Pulmonary artery endothelial cell (primary cell): ENCODE results near the gene GORASP2. TPM values are rescaled to one million over a fixed set of nuclear protein-coding genes. Genes with fewer than 3 reads are reported as not detected.

Experiments
- DNase-seq: peaks from one replicate; pipeline ENCODE4 v3.0.0-alpha.2; 2011; ENCODE audit warnings: low read depth, low spot score
- total RNA-seq: library from RNA; depleted of rRNA; stranded (reverse); fragments of >200 nt; gene quantifications from 2 replicates; pipeline ENCODE4 v1.2.3, GENCODE V29; 2014

The GORASP2 gene
- total RNA-seq, 1 donor from 2014 or later, result 36.8 TPM

GRCh38 chr2:170965446-170966225 is 36.6 kb downstream of the GORASP2 start:
- no peak for DNase-seq

GRCh38 chr2:170966648-170967396 is 37.8 kb downstream of the GORASP2 start:
- DNase-seq, result no peak

- DNase-seq, result no peak
Measured at GRCh38 chr2:170967553-170967952, 38.5 kb downstream of the GORASP2 start.

- DNase-seq, result no peak
Measured at GRCh38 chr2:170968205-170969003, 39.4 kb downstream of the GORASP2 start.

GRCh38 chr2:170969030-170969429 is 40.0 kb downstream of the GORASP2 start:
- DNase-seq, result no peak

GRCh38 chr2:170969872-170970496 is 40.9 kb downstream of the GORASP2 start:
- no peak for DNase-seq

GRCh38 chr2:170971071-170971470 is 42.0 kb downstream of the GORASP2 start:
- no peak for DNase-seq

GRCh38 chr2:170972296-170973224 is 43.5 kb downstream of the GORASP2 start:
- DNase-seq, result no peak

- DNase-seq, result no peak
Measured at GRCh38 chr2:170973225-170973491, 44.1 kb downstream of the GORASP2 start.

GRCh38 chr2:170973492-170974303 is 44.6 kb downstream of the GORASP2 start:
- peak; percentile 39 for DNase-seq

GRCh38 chr2:170974304-170974993 is 45.4 kb downstream of the GORASP2 start:
- no peak for DNase-seq

- no peak for DNase-seq
Measured at GRCh38 chr2:170975127-170975942, 46.3 kb downstream of the GORASP2 start.

- DNase-seq, result no peak
Measured at GRCh38 chr2:170975943-170976270, 46.9 kb downstream of the GORASP2 start.

- DNase-seq, result no peak
Measured at GRCh38 chr2:170984079-170984478, 55.0 kb downstream of the GORASP2 start.

GRCh38 chr2:170985407-170985806 is 56.4 kb downstream of the GORASP2 start:
- no peak for DNase-seq

- no peak for DNase-seq
Measured at GRCh38 chr2:170986566-170987258, 57.7 kb downstream of the GORASP2 start.

GRCh38 chr2:170991398-170992182 is 62.5 kb downstream of the GORASP2 start:
- no peak for DNase-seq
